ENCODE measurements around the gene UTP4.

UTP4 gene

DNA sequence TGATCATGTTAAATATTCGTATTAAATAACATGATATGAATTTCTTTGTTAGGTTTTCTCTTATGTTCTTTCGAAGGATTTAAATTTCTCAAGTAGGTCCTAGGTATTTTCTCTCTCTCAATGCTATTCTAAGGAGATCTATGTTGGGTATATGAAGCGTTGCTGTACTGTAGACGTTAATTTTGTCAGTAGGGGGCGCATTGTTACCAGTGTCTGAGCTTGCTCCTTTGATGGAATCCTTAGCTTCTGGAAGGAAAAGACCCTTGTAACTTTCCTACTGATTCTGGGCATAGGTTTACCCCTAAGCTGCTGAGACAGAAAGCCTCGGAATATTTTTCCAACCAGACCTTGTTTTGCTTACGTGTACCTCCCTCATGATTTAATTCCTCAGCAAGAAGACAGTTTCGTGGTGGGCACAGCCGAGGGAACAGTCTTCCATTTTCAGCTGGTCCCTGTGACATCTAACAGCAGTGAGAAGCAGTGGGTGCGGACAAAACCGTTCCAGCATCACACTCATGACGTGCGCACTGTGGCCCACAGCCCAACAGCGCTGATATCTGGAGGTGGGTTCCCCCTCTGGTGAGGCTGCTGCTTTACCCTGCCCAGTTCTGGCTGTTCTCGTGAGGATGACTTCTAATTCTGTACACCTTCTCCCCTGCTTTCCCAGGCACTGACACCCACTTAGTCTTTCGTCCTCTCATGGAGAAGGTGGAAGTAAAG is 17.9 kb downstream of the UTP4 start:
- TF ChIP-seq, protein P1, sequence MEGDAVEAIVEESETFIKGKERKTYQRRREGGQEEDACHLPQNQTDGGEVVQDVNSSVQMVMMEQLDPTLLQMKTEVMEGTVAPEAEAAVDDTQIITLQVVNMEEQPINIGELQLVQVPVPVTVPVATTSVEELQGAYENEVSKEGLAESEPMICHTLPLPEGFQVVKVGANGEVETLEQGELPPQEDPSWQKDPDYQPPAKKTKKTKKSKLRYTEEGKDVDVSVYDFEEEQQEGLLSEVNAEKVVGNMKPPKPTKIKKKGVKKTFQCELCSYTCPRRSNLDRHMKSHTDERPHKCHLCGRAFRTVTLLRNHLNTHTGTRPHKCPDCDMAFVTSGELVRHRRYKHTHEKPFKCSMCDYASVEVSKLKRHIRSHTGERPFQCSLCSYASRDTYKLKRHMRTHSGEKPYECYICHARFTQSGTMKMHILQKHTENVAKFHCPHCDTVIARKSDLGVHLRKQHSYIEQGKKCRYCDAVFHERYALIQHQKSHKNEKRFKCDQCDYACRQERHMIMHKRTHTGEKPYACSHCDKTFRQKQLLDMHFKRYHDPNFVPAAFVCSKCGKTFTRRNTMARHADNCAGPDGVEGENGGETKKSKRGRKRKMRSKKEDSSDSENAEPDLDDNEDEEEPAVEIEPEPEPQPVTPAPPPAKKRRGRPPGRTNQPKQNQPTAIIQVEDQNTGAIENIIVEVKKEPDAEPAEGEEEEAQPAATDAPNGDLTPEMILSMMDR (conservative IDR thresholded peaks at IDR 0.05), result peak; percentile 78
- no peak overlapping the region for H3K27ac ChIP-seq

DNA sequence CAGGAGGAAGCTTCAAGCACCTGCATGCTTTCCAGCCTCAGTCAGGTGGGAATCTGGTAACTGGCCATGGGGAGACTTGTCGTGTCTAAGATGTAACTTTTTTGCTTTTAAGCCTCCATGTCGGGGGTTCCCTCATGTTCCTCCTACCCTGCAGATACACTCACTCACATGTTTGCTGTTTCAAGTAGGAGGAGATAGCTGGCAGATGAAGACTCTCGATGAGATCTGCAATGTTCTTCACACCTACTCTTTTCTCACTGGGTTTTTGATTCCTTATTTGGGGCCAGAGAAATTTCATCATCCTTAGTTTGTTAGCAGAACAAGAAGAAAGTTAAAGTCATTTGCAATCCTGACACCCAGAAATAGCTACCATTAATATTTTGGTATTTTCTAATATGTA is 24.7 kb downstream of the UTP4 start:
- H3K27ac ChIP-seq, result no peak overlapping the region
- TF ChIP-seq, protein P1 (conservative IDR thresholded peaks at IDR 0.05), result no peak

- no peak overlapping the region for H3K27ac ChIP-seq
- TF ChIP-seq, protein P1 (conservative IDR thresholded peaks at IDR 0.05), result no peak
These were observed 27.7 kb downstream of the UTP4 start for GRCh38 chr16:69160192-69160591.

DNA sequence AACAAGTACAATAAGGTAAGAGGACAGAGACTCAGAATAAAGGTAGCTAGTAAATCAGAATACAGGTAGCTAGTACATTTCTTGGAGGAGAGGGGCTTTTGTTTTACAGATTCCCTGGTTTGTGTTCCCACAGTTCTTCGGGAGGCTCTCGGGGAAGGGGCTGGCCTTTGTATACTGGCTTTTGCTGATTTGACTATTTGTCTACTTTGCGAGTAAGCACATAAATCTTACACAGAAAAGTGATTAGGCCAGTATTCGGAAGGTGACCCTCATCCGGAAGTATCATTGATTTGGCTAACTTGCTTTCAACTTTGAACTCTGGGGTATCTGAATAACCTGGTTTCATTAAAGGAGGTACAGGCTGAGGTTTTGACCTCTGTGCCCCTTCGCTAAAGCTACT is 33.1 kb downstream of the UTP4 start:
- TF ChIP-seq, protein P1 (conservative IDR thresholded peaks at IDR 0.05), result no peak
- H3K27ac ChIP-seq, result no peak overlapping the region

GRCh38 chr16:69166221-69166833 is 33.9 kb downstream of the UTP4 start:
- TF ChIP-seq, protein P1 (conservative IDR thresholded peaks at IDR 0.05), result no peak
- no peak overlapping the region for H3K27ac ChIP-seq

DNA sequence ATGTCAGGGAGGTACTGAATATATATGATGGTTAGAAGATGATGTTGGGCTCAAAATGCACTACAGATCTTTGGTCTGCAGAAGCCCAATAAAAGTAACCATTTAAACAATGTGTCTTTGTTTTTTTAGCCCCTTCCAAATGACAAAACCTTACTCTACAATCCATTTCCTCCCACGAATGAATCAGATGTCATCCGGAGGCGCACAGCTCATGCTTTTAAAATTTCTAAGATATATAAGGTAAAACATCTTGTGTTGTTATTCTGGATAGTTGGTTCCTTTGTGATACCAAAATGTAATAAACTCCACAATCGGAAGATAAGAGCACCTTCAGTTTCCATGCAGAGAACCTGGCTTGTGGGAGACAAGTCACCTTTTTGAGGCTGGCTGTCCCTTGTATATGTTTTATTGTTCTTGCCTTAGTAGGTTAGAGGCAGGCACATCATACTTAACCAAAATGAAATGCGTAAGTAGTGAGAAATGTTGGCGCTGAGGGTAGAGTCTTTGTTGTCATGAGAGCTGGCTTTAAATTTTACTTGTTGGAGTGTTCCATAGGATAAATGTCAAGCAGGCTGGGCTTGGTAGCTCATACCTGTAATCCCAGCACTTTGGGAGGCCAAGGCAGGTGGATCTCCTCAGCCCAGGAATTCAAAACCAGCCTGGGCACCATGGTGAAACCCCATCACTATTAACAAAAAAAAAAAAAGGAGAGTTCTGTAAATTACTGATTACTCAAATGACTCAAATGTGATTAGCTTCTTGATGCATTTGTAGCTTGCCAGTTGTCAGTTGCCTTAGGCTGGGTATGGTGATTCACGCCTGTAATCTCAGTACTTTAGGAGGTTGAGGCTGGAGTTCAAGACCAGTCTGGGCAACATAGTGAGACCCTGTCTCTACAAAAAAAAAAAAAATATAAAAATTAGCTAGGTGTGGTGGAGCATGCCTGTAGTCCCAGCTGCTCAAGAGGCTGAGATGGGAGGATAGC is 34.8 kb downstream of the UTP4 start:
- TF ChIP-seq, protein P1 (conservative IDR thresholded peaks at IDR 0.05), result no peak
- no peak overlapping the region for H3K27ac ChIP-seq

DNA sequence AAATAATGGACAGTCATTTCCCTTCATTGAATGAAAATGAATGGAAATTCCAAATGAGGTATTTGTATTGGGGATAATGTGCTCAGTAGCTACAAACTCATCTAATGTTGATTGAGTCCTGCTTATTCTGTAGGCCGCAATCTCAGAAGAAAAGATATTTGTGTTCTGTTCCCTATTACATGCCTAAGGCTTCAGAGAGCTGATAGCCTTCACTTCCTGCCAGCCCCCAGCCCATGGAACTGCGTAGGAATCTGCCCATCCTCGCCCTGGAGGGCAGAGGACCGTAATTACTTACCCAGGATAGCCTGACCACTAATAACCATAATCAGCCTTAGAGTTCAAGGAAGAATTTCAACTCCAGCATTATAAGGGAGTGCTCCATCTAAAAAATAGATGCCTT is 36.6 kb downstream of the UTP4 start:
- TF ChIP-seq, protein P1 (conservative IDR thresholded peaks at IDR 0.05), result no peak
- H3K27ac ChIP-seq, result no peak overlapping the region
